ENCODE measurements around the gene ITGA7. TPM values are rescaled to one million over a fixed set of nuclear protein-coding genes. Genes with fewer than 3 reads are reported as not detected.

ITGA7 gene
- total RNA-seq, 1 experiment from 2014 or later, result 2.5 TPM

DNA sequence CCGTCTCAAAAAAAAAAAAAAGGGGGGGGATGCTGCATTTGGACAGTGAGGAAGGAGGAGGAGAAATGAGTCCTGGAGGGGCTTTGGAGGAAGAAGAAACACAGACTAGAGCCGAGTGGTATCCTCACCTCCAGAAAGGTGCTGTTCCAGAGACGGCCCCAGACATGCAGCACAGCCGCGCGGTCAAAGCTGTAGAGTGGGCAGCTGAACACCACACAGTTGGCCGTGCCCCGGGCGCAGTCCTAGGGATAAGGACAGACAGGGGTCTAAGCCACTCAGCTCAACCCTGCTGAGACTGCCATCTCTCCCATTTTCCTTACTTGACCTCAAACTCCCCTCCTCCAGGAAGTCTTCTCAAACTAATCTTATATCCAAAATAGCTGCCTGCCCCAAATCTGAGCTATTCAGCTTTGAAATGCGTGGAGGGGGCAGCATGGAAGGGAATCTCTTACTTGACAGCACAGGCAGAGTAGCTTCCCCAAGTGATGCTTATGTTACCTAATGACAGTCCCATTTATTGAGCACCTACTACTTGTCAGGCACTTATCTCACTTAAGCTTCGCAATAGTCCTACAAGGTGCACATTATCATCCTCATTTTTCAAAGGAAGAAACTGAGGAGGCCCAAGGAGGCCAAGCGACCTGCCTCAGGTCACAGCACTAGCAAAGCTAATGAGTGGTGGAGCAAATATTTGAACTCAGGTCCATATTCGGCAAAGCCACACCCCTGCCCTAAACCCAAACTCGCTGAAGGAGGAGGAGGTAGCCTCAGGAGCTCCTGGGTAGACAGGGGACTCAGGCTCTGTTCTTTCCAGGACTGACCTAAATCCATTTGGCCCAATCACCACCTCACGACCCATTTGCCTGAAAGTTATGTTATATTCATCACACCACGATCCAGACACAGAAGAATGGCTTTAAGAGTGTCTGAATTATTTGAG lies 18.7 kb downstream of the ITGA7 start:
- Histone ChIP-seq H3K4me3 (ENCODE audit: low read depth in 2 of 2, low read length in 2 of 2) (no peak overlapping the region), H3K27ac (ENCODE audit: low read length) (no peak overlapping the region), H3K36me3 (ENCODE audit: control insufficient read depth, insufficient read depth, low read length) (no peaks in the 10 kb centered on the region), H3K4me1 (ENCODE audit: control insufficient read depth, insufficient read depth, low read length) (no peaks in the 10 kb centered on the region), H3K9me3 (ENCODE audit: control insufficient read depth, insufficient read depth, low read depth, low read length) (no peaks in the 10 kb centered on the region), H3K27me3 (ENCODE audit: control insufficient read depth, insufficient read depth, low read length) (no peaks in the 10 kb centered on the region)
- in situ Hi-C loops (cut with HindIII; ENCODE audit: low pct_unique_long_range_greater_than_20kb, low sequenced_read_pairs), result no loop called here
- ChIA-PET POLR2A (no interaction called here), CTCF (no interaction called here)
- intact Hi-C loops (cut with micrococcal nuclease; ENCODE audit: unreplicated experiment), result no loop called here
- TF ChIP-seq POLR2AphosphoS5 (IDR thresholded peaks at IDR 0.05; ENCODE audit: low read depth, low read length) (no peak), SIN3A (IDR thresholded peaks at IDR 0.05; ENCODE audit: borderline replicate concordance, insufficient read depth, low read depth, low read length) (no peak), CTCF (IDR thresholded peaks at IDR 0.05) (no peak), TCF7L2 (IDR thresholded peaks at IDR 0.05; ENCODE audit: low read depth, low read length) (no peak)
- TF ChIP-seq, protein P1, sequence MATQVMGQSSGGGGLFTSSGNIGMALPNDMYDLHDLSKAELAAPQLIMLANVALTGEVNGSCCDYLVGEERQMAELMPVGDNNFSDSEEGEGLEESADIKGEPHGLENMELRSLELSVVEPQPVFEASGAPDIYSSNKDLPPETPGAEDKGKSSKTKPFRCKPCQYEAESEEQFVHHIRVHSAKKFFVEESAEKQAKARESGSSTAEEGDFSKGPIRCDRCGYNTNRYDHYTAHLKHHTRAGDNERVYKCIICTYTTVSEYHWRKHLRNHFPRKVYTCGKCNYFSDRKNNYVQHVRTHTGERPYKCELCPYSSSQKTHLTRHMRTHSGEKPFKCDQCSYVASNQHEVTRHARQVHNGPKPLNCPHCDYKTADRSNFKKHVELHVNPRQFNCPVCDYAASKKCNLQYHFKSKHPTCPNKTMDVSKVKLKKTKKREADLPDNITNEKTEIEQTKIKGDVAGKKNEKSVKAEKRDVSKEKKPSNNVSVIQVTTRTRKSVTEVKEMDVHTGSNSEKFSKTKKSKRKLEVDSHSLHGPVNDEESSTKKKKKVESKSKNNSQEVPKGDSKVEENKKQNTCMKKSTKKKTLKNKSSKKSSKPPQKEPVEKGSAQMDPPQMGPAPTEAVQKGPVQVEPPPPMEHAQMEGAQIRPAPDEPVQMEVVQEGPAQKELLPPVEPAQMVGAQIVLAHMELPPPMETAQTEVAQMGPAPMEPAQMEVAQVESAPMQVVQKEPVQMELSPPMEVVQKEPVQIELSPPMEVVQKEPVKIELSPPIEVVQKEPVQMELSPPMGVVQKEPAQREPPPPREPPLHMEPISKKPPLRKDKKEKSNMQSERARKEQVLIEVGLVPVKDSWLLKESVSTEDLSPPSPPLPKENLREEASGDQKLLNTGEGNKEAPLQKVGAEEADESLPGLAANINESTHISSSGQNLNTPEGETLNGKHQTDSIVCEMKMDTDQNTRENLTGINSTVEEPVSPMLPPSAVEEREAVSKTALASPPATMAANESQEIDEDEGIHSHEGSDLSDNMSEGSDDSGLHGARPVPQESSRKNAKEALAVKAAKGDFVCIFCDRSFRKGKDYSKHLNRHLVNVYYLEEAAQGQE (IDR thresholded peaks at IDR 0.05; ENCODE audit: insufficient read depth in 1 of 2, low read depth in 2 of 2, low read length in 1 of 2), result no peak
- DNase-seq (ENCODE audit: low read depth, low spot score), result no peak
- no TSS peak for BruUV-seq (replicated peaks)
- ATAC-seq, result no peak

DNA sequence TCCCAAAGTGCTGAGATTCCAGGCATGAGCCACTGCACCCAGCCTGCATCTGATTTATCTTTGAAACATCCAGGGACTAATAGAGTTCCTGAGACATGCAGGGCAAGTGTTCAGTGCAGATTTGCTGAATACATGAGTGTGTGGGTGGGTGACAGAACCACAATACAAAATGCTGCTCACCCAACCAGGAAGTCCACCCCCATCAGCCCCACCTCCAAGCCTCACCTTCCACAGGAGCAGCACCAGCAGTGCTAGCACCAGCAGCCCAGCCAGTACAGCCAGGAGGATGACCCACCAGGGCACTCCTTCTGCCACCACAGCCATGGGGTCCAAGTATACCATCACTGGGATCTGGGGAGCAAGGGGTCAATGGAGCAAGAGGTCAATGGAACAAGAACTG lies 20.0 kb downstream of the ITGA7 start:
- no peaks in the 10 kb centered on the region for H3K9me3 ChIP-seq (ENCODE audit: control insufficient read depth, insufficient read depth, low read depth, low read length)
- H3K27me3 ChIP-seq (ENCODE audit: control insufficient read depth, insufficient read depth, low read length), result no peaks in the 10 kb centered on the region
- H3K27ac ChIP-seq (ENCODE audit: low read length), result no peak overlapping the region
- CTCF ChIA-PET, result no interaction called here
- intact Hi-C loops (cut with micrococcal nuclease; ENCODE audit: unreplicated experiment), result no loop called here
- ATAC-seq (no peak), DNase-seq (ENCODE audit: low read depth, low spot score) (no peak)
- no peaks in the 10 kb centered on the region for H3K36me3 ChIP-seq (ENCODE audit: control insufficient read depth, insufficient read depth, low read length)
- TF ChIP-seq POLR2AphosphoS5 (IDR thresholded peaks at IDR 0.05; ENCODE audit: low read depth, low read length) (no peak), CTCF (IDR thresholded peaks at IDR 0.05) (no peak), TCF7L2 (IDR thresholded peaks at IDR 0.05; ENCODE audit: low read depth, low read length) (no peak)
- no peak overlapping the region for H3K4me3 ChIP-seq (ENCODE audit: low read depth in 2 of 2, low read length in 2 of 2)
- BruUV-seq (replicated peaks), result no TSS peak
- in situ Hi-C loops (cut with HindIII; ENCODE audit: low pct_unique_long_range_greater_than_20kb, low sequenced_read_pairs), result no loop called here
- no peaks in the 10 kb centered on the region for H3K4me1 ChIP-seq (ENCODE audit: control insufficient read depth, insufficient read depth, low read length)
- POLR2A ChIA-PET, result interaction anchor here (0.6 kb wide), 1 partner anchor 19 kb away, joined by 3 read pairs; no protein-coding TSS in a partner anchor

All from Panc1 (cell line).